Measurements from ENCODE around the gene FRMD4A. TPM values are rescaled to one million over a fixed set of nuclear protein-coding genes. Genes with fewer than 3 reads are reported as not detected.

Gene FRMD4A
- total RNA-seq, 1 experiment from 2014 or later, result 8.8 TPM

GRCh38 chr10:14191407-14191806 lies 139.3 kb downstream of the FRMD4A start:
- H3K27me3 ChIP-seq, result no peaks in the 10 kb centered on the region
- no peaks in the 10 kb centered on the region for H3K9me3 ChIP-seq

GRCh38 chr10:14190702-14191101 lies 140.0 kb downstream of the FRMD4A start:
- Histone ChIP-seq H3K36me3 (no peaks in the 10 kb centered on the region), H3K4me3 (no peak overlapping the region), H3K27me3 (no peaks in the 10 kb centered on the region), H3K9me3 (no peaks in the 10 kb centered on the region)
- no peak for DNase-seq

More at GRCh38 chr10:14191407-14191806, 139.3 kb downstream of the FRMD4A start:
- Histone ChIP-seq H3K4me3 (no peak overlapping the region), H3K36me3 (no peaks in the 10 kb centered on the region)
- no peak for DNase-seq

- no peak for DNase-seq
- Histone ChIP-seq H3K9me3 (no peaks in the 10 kb centered on the region), H3K36me3 (no peaks in the 10 kb centered on the region), H3K27me3 (no peaks in the 10 kb centered on the region), H3K4me3 (no peak overlapping the region)
Measured at GRCh38 chr10:14186245-14186644, 144.5 kb downstream of the FRMD4A start.

GRCh38 chr10:14185316-14186045 lies 145.2 kb downstream of the FRMD4A start:
- Histone ChIP-seq H3K27me3 (no peaks in the 10 kb centered on the region), H3K9me3 (no peaks in the 10 kb centered on the region), H3K4me3 (no peak overlapping the region), H3K36me3 (no peaks in the 10 kb centered on the region)
- DNase-seq, result peak; percentile 15

GRCh38 chr10:14184841-14185315 lies 145.8 kb downstream of the FRMD4A start:
- no peak for DNase-seq
- H3K27me3 ChIP-seq, result no peaks in the 10 kb centered on the region
- no peaks in the 10 kb centered on the region for H3K36me3 ChIP-seq
- H3K4me3 ChIP-seq, result no peak overlapping the region
- no peaks in the 10 kb centered on the region for H3K9me3 ChIP-seq

- Histone ChIP-seq H3K27me3 (no peaks in the 10 kb centered on the region; the same call in 1 of the 2 replicates), H3K9me3 (no peaks in the 10 kb centered on the region), H3K4me3 (no peak overlapping the region), H3K36me3 (no peaks in the 10 kb centered on the region)
- no peak for DNase-seq
Measured at GRCh38 chr10:14182781-14183180, 147.9 kb downstream of the FRMD4A start.

- H3K9me3 ChIP-seq, result no peaks in the 10 kb centered on the region
- no peaks in the 10 kb centered on the region; the same call in 1 of the 2 replicates for H3K27me3 ChIP-seq
- no peak for DNase-seq
- no peak overlapping the region for H3K4me3 ChIP-seq
- no peaks in the 10 kb centered on the region for H3K36me3 ChIP-seq
Measured at GRCh38 chr10:14181567-14181936, 149.2 kb downstream of the FRMD4A start.

- H3K9me3 ChIP-seq, result no peaks in the 10 kb centered on the region
- H3K36me3 ChIP-seq, result no peaks in the 10 kb centered on the region
- no peak for DNase-seq
- no peak overlapping the region for H3K4me3 ChIP-seq
- H3K27me3 ChIP-seq, result no peaks in the 10 kb centered on the region; the same call in 1 of the 2 replicates
Measured at GRCh38 chr10:14180911-14181566, 149.7 kb downstream of the FRMD4A start.

- no peaks in the 10 kb centered on the region; the same call in 1 of the 2 replicates for H3K27me3 ChIP-seq
- DNase-seq, result no peak
- no peaks in the 10 kb centered on the region for H3K36me3 ChIP-seq
- no peaks in the 10 kb centered on the region for H3K9me3 ChIP-seq
- H3K4me3 ChIP-seq, result no peak overlapping the region
Measured at GRCh38 chr10:14179251-14179650, 151.5 kb downstream of the FRMD4A start.

GRCh38 chr10:14173706-14174594 lies 156.8 kb downstream of the FRMD4A start:
- no peaks in the 10 kb centered on the region; the same call in none of the 2 replicates for H3K27me3 ChIP-seq
- peak overlapping the region; percentile 50 for H3K4me3 ChIP-seq
- DNase-seq, result peak; percentile 30
- H3K9me3 ChIP-seq, result no peaks in the 10 kb centered on the region
- H3K36me3 ChIP-seq, result no peaks in the 10 kb centered on the region

- no peaks in the 10 kb centered on the region for H3K9me3 ChIP-seq
- H3K36me3 ChIP-seq, result no peaks in the 10 kb centered on the region
- DNase-seq, result no peak
- no peaks in the 10 kb centered on the region; the same call in none of the 2 replicates for H3K27me3 ChIP-seq
- peak overlapping the region; percentile 50 for H3K4me3 ChIP-seq
Measured at GRCh38 chr10:14173391-14173705, 157.4 kb downstream of the FRMD4A start.

GRCh38 chr10:14172336-14172950 lies 158.3 kb downstream of the FRMD4A start:
- Histone ChIP-seq H3K4me3 (no peak overlapping the region), H3K9me3 (no peaks in the 10 kb centered on the region), H3K27me3 (no peaks in the 10 kb centered on the region; the same call in none of the 2 replicates), H3K36me3 (no peaks in the 10 kb centered on the region)
- DNase-seq, result no peak

GRCh38 chr10:14171336-14171735 lies 159.4 kb downstream of the FRMD4A start:
- DNase-seq, result no peak
- Histone ChIP-seq H3K9me3 (no peaks in the 10 kb centered on the region), H3K4me3 (no peak overlapping the region), H3K27me3 (no peaks in the 10 kb centered on the region; the same call in 1 of the 2 replicates), H3K36me3 (no peaks in the 10 kb centered on the region)

- Histone ChIP-seq H3K36me3 (no peaks in the 10 kb centered on the region), H3K9me3 (no peaks in the 10 kb centered on the region), H3K27me3 (no peaks in the 10 kb centered on the region), H3K4me3 (no peak overlapping the region)
- DNase-seq, result no peak
Measured at GRCh38 chr10:14163377-14164086, 167.2 kb downstream of the FRMD4A start.

GRCh38 chr10:14162629-14163344 lies 167.9 kb downstream of the FRMD4A start:
- H3K27me3 ChIP-seq, result no peaks in the 10 kb centered on the region
- H3K9me3 ChIP-seq, result no peaks in the 10 kb centered on the region
- DNase-seq, result no peak
- H3K4me3 ChIP-seq, result no peak overlapping the region
- no peaks in the 10 kb centered on the region for H3K36me3 ChIP-seq
